Loucy (cell line): ENCODE data around the gene PDE4D.

Experiments used
- H2AFZ ChIP-seq: fragments of 200-600 bp; sonication (generic); 2 replicates; pipeline ENCODE4 v1.6.0; 2016; ENCODE audit warnings: antibody characterized with exemption, mild to moderate bottlenecking, low read length, moderate library complexity
- H3F3A ChIP-seq: fragments of 200-600 bp; 2 replicates; pipeline ENCODE4 v1.6.0; 2016; ENCODE audit warnings: antibody characterized with exemption, low read depth, mild to moderate bottlenecking
- H3K27me3 ChIP-seq: fragments of 200-600 bp; sonication (generic); 2 replicates; pipeline ENCODE4 v1.6.1; 2014; ENCODE audit warnings: low read length, mild to moderate bottlenecking; ENCODE audit not compliant: insufficient read depth, poor library complexity, severe bottlenecking
- H3K36me3 ChIP-seq: fragments of 200-600 bp; sonication (generic); 2 replicates; pipeline ENCODE4 v1.6.1; 2016; ENCODE audit warnings: low read length; ENCODE audit not compliant: insufficient read depth
- H3K4me1 ChIP-seq: fragments of 200-600 bp; sonication (generic); 2 replicates; pipeline ENCODE4 v1.5.1; 2014; ENCODE audit warnings: low read length, mild to moderate bottlenecking; ENCODE audit not compliant: insufficient read depth, poor library complexity, severe bottlenecking
- H3K4me2 ChIP-seq: fragments of 200-600 bp; sonication (generic); 2 replicates; pipeline ENCODE4 v1.6.0; 2014; ENCODE audit warnings: antibody characterized with exemption, low read length, low read depth, mild to moderate bottlenecking; ENCODE audit not compliant: poor library complexity, severe bottlenecking
- H3K4me3 ChIP-seq: fragments of 200-600 bp; sonication (generic); 2 replicates; pipeline ENCODE4 v1.5.1; 2014; ENCODE audit warnings: low read length, mild to moderate bottlenecking, mixed read lengths; ENCODE audit not compliant: poor library complexity, severe bottlenecking
- H3K79me2 ChIP-seq: fragments of 200-600 bp; sonication (generic); 2 replicates; pipeline ENCODE4 v1.6.1; 2014; ENCODE audit warnings: low read length; ENCODE audit not compliant: insufficient read depth
- H3K9ac ChIP-seq: fragments of 200-600 bp; sonication (generic); 2 replicates; pipeline ENCODE4 v1.6.0; 2014; ENCODE audit warnings: mild to moderate bottlenecking, low read depth, low read length, moderate library complexity; ENCODE audit not compliant: poor library complexity, severe bottlenecking
- H3K9me2 ChIP-seq: fragments of 200-600 bp; sonication (generic); replicated peaks from 2 replicates; pipeline ENCODE4 v1.6.1; 2016; ENCODE audit warnings: low read depth, low read length, mixed read lengths
- H3K9me3 ChIP-seq: fragments of 200-600 bp; sonication (generic); 2 replicates; pipeline ENCODE4 v1.6.1; 2014; ENCODE audit warnings: mild to moderate bottlenecking, antibody characterized with exemption, low read length, low read depth; ENCODE audit not compliant: insufficient read depth
- H4K20me1 ChIP-seq: fragments of 200-600 bp; sonication (generic); 2 replicates; pipeline ENCODE4 v1.6.0; 2014; ENCODE audit warnings: antibody characterized with exemption, low read length, mild to moderate bottlenecking; ENCODE audit not compliant: insufficient read depth, poor library complexity, severe bottlenecking
- EZH2phosphoT487 ChIP-seq: fragments of 200-600 bp; IDR thresholded peaks from 2 replicates; pipeline ENCODE4 v1.6.1; 2018; ENCODE audit warnings: antibody characterized with exemption, mild to moderate bottlenecking, moderate library complexity, borderline replicate concordance
- TF ChIP-seq, protein P1 (sequence below): fragments of 200-600 bp; sonication (generic); conservative IDR thresholded peaks from 2 replicates; pipeline ENCODE4 v1.5.1; 2014; ENCODE audit warnings: mild to moderate bottlenecking, antibody characterized with exemption, low read length

PDE4D gene

DNA sequence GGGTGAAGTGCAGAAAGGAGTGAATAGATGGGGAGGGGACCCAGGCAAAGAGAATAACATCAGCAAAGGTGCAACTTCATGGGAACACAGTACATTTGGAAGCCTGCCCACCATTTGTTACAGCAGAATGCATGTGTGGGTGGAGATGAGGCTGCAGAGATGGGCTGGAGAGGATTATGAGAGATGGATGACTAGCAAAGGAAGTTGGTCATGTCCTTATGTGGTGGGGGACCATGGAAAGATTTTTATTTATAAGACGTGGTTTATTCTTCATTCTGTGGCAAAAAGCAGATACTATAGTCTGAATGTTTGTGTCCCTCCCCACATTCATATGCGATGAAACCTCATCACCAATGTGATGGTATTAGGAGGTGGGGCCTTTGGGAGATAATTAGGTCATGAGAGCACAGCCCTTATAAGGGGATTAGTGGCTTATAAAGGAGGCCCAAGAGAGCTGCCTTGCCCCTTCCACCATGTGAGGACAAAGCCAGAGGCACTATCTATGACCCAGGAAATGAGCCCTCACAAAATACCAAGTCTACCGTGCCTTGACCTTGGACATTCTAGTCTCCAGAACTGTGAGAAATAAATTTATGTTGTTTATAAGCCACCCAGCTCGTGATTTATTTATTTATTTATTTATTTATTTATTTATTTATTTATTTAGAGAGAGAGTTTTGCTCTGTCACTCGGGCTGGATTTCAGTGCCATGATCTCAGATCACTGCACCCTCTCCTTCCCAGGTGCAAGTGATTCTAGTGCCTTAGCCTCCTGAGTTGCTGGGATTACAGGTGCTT, 827.0 kb downstream of the PDE4D start:
- H2AFZ ChIP-seq: no peak overlapping the region
- H3K4me1 ChIP-seq: no peaks in the 10 kb centered on the region
- H3K79me2 ChIP-seq: no peaks in the 10 kb centered on the region
- H3K4me2 ChIP-seq: no peak overlapping the region
- no peaks in the 10 kb centered on the region for H4K20me1 ChIP-seq
- no peak overlapping the region for H3K9ac ChIP-seq
- no peaks in the 10 kb centered on the region for H3K9me2 ChIP-seq
- H3K4me3 ChIP-seq: no peak overlapping the region
- no peaks in the 10 kb centered on the region for H3K9me3 ChIP-seq
- H3K36me3 ChIP-seq: no peaks in the 10 kb centered on the region
- no peaks in the 10 kb centered on the region for H3F3A ChIP-seq
- TF ChIP-seq, protein P1, sequence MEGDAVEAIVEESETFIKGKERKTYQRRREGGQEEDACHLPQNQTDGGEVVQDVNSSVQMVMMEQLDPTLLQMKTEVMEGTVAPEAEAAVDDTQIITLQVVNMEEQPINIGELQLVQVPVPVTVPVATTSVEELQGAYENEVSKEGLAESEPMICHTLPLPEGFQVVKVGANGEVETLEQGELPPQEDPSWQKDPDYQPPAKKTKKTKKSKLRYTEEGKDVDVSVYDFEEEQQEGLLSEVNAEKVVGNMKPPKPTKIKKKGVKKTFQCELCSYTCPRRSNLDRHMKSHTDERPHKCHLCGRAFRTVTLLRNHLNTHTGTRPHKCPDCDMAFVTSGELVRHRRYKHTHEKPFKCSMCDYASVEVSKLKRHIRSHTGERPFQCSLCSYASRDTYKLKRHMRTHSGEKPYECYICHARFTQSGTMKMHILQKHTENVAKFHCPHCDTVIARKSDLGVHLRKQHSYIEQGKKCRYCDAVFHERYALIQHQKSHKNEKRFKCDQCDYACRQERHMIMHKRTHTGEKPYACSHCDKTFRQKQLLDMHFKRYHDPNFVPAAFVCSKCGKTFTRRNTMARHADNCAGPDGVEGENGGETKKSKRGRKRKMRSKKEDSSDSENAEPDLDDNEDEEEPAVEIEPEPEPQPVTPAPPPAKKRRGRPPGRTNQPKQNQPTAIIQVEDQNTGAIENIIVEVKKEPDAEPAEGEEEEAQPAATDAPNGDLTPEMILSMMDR: no peak
- TF ChIP-seq EZH2phosphoT487: no peak
- no peaks in the 10 kb centered on the region for H3K27me3 ChIP-seq

GRCh38 chr5:59065554-59065953, 828.0 kb downstream of the PDE4D start:
- H3K9me2 ChIP-seq: no peaks in the 10 kb centered on the region
- no peaks in the 10 kb centered on the region for H3K9me3 ChIP-seq
- H3K4me1 ChIP-seq: no peaks in the 10 kb centered on the region
- no peak overlapping the region for H3K9ac ChIP-seq
- no peaks in the 10 kb centered on the region for H3K79me2 ChIP-seq
- no peak overlapping the region for H2AFZ ChIP-seq
- H4K20me1 ChIP-seq: no peaks in the 10 kb centered on the region
- no peak overlapping the region for H3K4me3 ChIP-seq
- TF ChIP-seq, protein P1: no peak
- no peak for TF ChIP-seq EZH2phosphoT487
- H3K36me3 ChIP-seq: no peaks in the 10 kb centered on the region
- no peaks in the 10 kb centered on the region for H3K27me3 ChIP-seq
- no peak overlapping the region for H3K4me2 ChIP-seq
- H3F3A ChIP-seq: no peaks in the 10 kb centered on the region

- Histone ChIP-seq H3F3A (no peaks in the 10 kb centered on the region), H3K9ac (no peak overlapping the region)
- TF ChIP-seq, protein P1: no peak
- TF ChIP-seq EZH2phosphoT487: no peak
Observed at GRCh38 chr5:59064293-59064692, 829.2 kb downstream of the PDE4D start.

More at GRCh38 chr5:59064293-59064692, 829.2 kb downstream of the PDE4D start:
- no peaks in the 10 kb centered on the region for H3K27me3 ChIP-seq
- H3K4me2 ChIP-seq: no peak overlapping the region
- H3K4me1 ChIP-seq: no peaks in the 10 kb centered on the region
- H3K4me3 ChIP-seq: no peak overlapping the region
- no peaks in the 10 kb centered on the region for H3K79me2 ChIP-seq
- H3K9me2 ChIP-seq: no peaks in the 10 kb centered on the region
- no peaks in the 10 kb centered on the region for H3K36me3 ChIP-seq
- H4K20me1 ChIP-seq: no peaks in the 10 kb centered on the region
- H2AFZ ChIP-seq: no peak overlapping the region
- H3K9me3 ChIP-seq: no peaks in the 10 kb centered on the region
